K562 (cell line): ENCODE data around the gene SV2C. TPM values are rescaled to one million over a fixed set of nuclear protein-coding genes. Genes with fewer than 3 reads are reported as not detected.

Experiments
- BMI1 ChIP-seq: fragments of 150-350 bp; IDR thresholded peaks from 2 replicates; pipeline ENCODE4 v1.6.1; 2014; ENCODE audit warnings: low read length
- CCNT2 ChIP-seq: IDR thresholded peaks from 2 replicates; pipeline ENCODE4 v1.6.1; 2011; ENCODE audit warnings: borderline replicate concordance, low read depth, mild to moderate bottlenecking, moderate library complexity, mixed read lengths, low read length; ENCODE audit not compliant: insufficient read length; ENCODE audit errors: extremely low read depth
- CXXC5 ChIP-seq: fragments of 250-450 bp; sonication (Bioruptor Pico); IDR thresholded peaks from 2 replicates; pipeline ENCODE4 v1.8.0; 2022; ENCODE audit warnings: inconsistent platforms, mild to moderate bottlenecking, moderate library complexity
- DACH1 ChIP-seq: fragments of 450-650 bp; IDR thresholded peaks from 2 replicates; pipeline ENCODE4 v1.6.1; 2018; ENCODE audit not compliant: partially characterized antibody
- DLX4 ChIP-seq: fragments of 250-450 bp; sonication (Bioruptor Pico); IDR thresholded peaks from 2 replicates; pipeline ENCODE4 v1.6.1; 2021; ENCODE audit warnings: mild to moderate bottlenecking
- DMBX1 ChIP-seq: fragments of 250-450 bp; sonication (Bioruptor Pico); IDR thresholded peaks from 2 replicates; pipeline ENCODE4 v1.8.0; 2022; ENCODE audit warnings: inconsistent platforms, mild to moderate bottlenecking, moderate library complexity, borderline replicate concordance
- E4F1 ChIP-seq: fragments of 250-450 bp; sonication (Bioruptor Pico); IDR thresholded peaks from 2 replicates; pipeline ENCODE4 v1.5.0; 2021; ENCODE audit warnings: mild to moderate bottlenecking, borderline replicate concordance
- GABPA ChIP-seq: fragments of 200-800 bp; sonication (Bioruptor generic); conservative IDR thresholded peaks from 2 replicates; pipeline ENCODE4 v1.6.1; 2016; ENCODE audit warnings: low read depth, missing genetic modification characterization, missing compliant biosample characterization
- GATA2 ChIP-seq: sonication (generic); formaldehyde crosslinking; IDR thresholded peaks from 2 replicates; pipeline ENCODE4 v1.4.0; 2020; ENCODE audit warnings: mild to moderate bottlenecking, missing genetic modification reagents
- GTF2A2 ChIP-seq: IDR thresholded peaks from 2 replicates; pipeline ENCODE4 v1.6.1; 2016; ENCODE audit warnings: mild to moderate bottlenecking, missing genetic modification characterization, missing compliant biosample characterization
- MAFK ChIP-seq: IDR thresholded peaks from 2 replicates; pipeline ENCODE4 v1.6.1; 2011; ENCODE audit warnings: low read length, improper control_type of control experiment
- MTA3 ChIP-seq: fragments of 450-650 bp; formaldehyde crosslinking; IDR thresholded peaks from 2 replicates; pipeline ENCODE4 v1.6.1; 2017; ENCODE audit warnings: mild to moderate bottlenecking, borderline replicate concordance
- NCOA4 ChIP-seq: fragments of 450-650 bp; IDR thresholded peaks from 2 replicates; pipeline ENCODE4 v1.6.1; 2018; ENCODE audit warnings: mild to moderate bottlenecking; ENCODE audit not compliant: partially characterized antibody
- NFIC ChIP-seq: fragments of 450-650 bp; IDR thresholded peaks from 2 replicates; pipeline ENCODE4 v1.6.1; 2017; ENCODE audit warnings: mild to moderate bottlenecking, inconsistent platforms
- NR2F6 ChIP-seq: fragments of 450-650 bp; formaldehyde crosslinking; IDR thresholded peaks from 2 replicates; pipeline ENCODE4 v1.4.0; 2020; ENCODE audit warnings: mild to moderate bottlenecking
- RUNX1 ChIP-seq: sonication (generic); IDR thresholded peaks from 2 replicates; pipeline ENCODE4 v1.6.1; 2016; ENCODE audit warnings: antibody characterized with exemption, low read depth
- USF1 ChIP-seq: sonication (generic); formaldehyde crosslinking; IDR thresholded peaks from 2 replicates; pipeline ENCODE4 v1.9.0; 2022; ENCODE audit warnings: mild to moderate bottlenecking, missing genetic modification reagents
- WHSC1 ChIP-seq: IDR thresholded peaks from one replicate; pipeline ENCODE4 v1.6.1; 2012; ENCODE audit warnings: low read length, control low read depth, inconsistent platforms
- ZBTB49 ChIP-seq: sonication (generic); formaldehyde crosslinking; IDR thresholded peaks from 2 replicates; pipeline ENCODE4 v1.8.0; 2022; ENCODE audit warnings: missing genetic modification reagents, mild to moderate bottlenecking, borderline replicate concordance
- ZNF121 ChIP-seq: sonication (generic); formaldehyde crosslinking; conservative IDR thresholded peaks from 2 replicates; pipeline ENCODE4 v1.8.0; 2022; ENCODE audit warnings: missing genetic modification reagents
- ZNF217 ChIP-seq: sonication (generic); formaldehyde crosslinking; IDR thresholded peaks from 2 replicates; pipeline ENCODE4 v1.8.0; 2022; ENCODE audit warnings: mild to moderate bottlenecking, missing genetic modification reagents
- ZNF444 ChIP-seq: fragments of 250-450 bp; sonication (Bioruptor Pico); IDR thresholded peaks from 2 replicates; pipeline ENCODE4 v1.4.0; 2020; ENCODE audit warnings: mild to moderate bottlenecking, moderate library complexity
- ZNF584 ChIP-seq: fragments of 200-800 bp; sonication (Bioruptor generic); IDR thresholded peaks from 2 replicates; pipeline ENCODE4 v1.6.1; 2016; ENCODE audit warnings: low read depth, mild to moderate bottlenecking, missing genetic modification characterization, missing compliant biosample characterization
- ZNF699 ChIP-seq: fragments of 250-450 bp; sonication (Bioruptor Pico); IDR thresholded peaks from 2 replicates; pipeline ENCODE4 v1.8.0; 2021; ENCODE audit warnings: mild to moderate bottlenecking, moderate library complexity; ENCODE audit not compliant: insufficient replicate concordance
- polyA plus RNA-seq, 8 experiments: library from polyadenylated mRNA; depleted of rRNA in 4 of 8; stranded (reverse) in 5 of 8; unstranded in 3 of 8; fragments of >200 nt; fragmentation: Nextera tagmentation in 2 of 8; fragmentation: Illumina TruSeq in 1 of 8; extraction: Ambion mirVana in 2 of 8; extraction: Trizol in 1 of 8; gene quantifications; 2 replicates each; pipeline versions ENCODE4 v1.2.1 to v1.2.3, GENCODE V29; 2011 to 2014; ENCODE audit warnings: inconsistent platforms in 1 of 8, missing spikeins in 1 of 8
- total RNA-seq, 7 experiments: library from RNA; depleted of rRNA in 6 of 7; stranded (reverse); fragments of >200 nt in 6 of 7; fragmentation: Illumina TruSeq in 2 of 7; extraction: Trizol in 2 of 7; gene quantifications; 2 replicates each; pipeline versions ENCODE4 v1.2.1 to v1.2.3, GENCODE V29; 2011 to 2021; ENCODE audit warnings: low replicate concordance in 1 of 7

SV2C gene
- total and polyA plus RNA-seq, 9 of the 15 experiments (the other 6 are each of a cell fraction or from before 2014, with no cell fraction given): 0.05 TPM; not detected in 8

- TF ChIP-seq E4F1 (CRISPR knock-in tag): no peak
- no peak for TF ChIP-seq MAFK
- TF ChIP-seq DMBX1 (CRISPR knock-in tag): no peak
- TF ChIP-seq WHSC1: no peak
- TF ChIP-seq ZNF444 (CRISPR knock-in tag): peak; percentile 75
- peak; percentile 3 for TF ChIP-seq DACH1
- TF ChIP-seq ZNF217 (CRISPR knock-in tag): no peak
- TF ChIP-seq NR2F6 (CRISPR knock-in tag): no peak
- TF ChIP-seq NCOA4: no peak
- peak; percentile 49; the same call in 1 of the 2 replicates for TF ChIP-seq NFIC
- 0 out of 2 replicates have a peak, but pooled peaks have one; percentile 9 for TF ChIP-seq MTA3
- no peak for TF ChIP-seq DLX4 (CRISPR knock-in tag)
- no peak for TF ChIP-seq GTF2A2 (tag)
- no peak for TF ChIP-seq CCNT2
- no peak for TF ChIP-seq ZNF699
- peak; percentile 99 for TF ChIP-seq ZNF121
- TF ChIP-seq RUNX1: no peak
- TF ChIP-seq CXXC5 (CRISPR knock-in tag): peak; percentile 91
- no peak for TF ChIP-seq USF1 (CRISPR knock-in tag)
- no peak for TF ChIP-seq BMI1
- TF ChIP-seq ZNF584 (CRISPR knock-in tag): peak; percentile 21; the same call in 1 of the 2 replicates
- TF ChIP-seq ZBTB49 (CRISPR knock-in tag): no peak
- peak; percentile 15; the same call in 1 of the 2 replicates for TF ChIP-seq GABPA
- TF ChIP-seq GATA2 (CRISPR knock-in tag): peak; percentile 33; the same call in 1 of the 2 replicates
Observed at GRCh38 chr5:76402251-76402885, 319.2 kb downstream of the SV2C start (continued).
